A549 (cell line): ENCODE results near the gene MAP3K20. TPM values are rescaled to one million over a fixed set of nuclear protein-coding genes. Genes with fewer than 3 reads are reported as not detected.
A peak's percentile ranks its signal among the peaks of the same experiment; 100 is the strongest.

Experiments
- ATAC-seq, 2 experiments: fragments of 200-7000 bp in 1 of 2; fragments of >200 bp in 1 of 2; cut with Nextera tagmentation in 1 of 2; cut with Tn5 transposase in 1 of 2; 3 replicates each; pipeline versions ENCODE4 v1.8.0 to v1.9.1; 2018 to 2020; ENCODE audit warnings: mild to moderate bottlenecking in 1 of 2, moderate library complexity in 1 of 2
- CTCF ChIA-PET: fragments of 300-600 bp; sonication (Branson Sonifier 250); formaldehyde crosslinking; extraction: SDS; loops from one replicate; lab custom pipeline; 2021; ENCODE audit warnings: antibody characterized with exemption, inconsistent platforms; lab: Yijun Ruan, JAX
- POLR2A ChIA-PET: fragments of 350-600 bp; formaldehyde crosslinking; extraction: SDS; loops from one replicate; lab custom pipeline; 2021; ENCODE audit warnings: antibody characterized with exemption, inconsistent platforms; lab: Yijun Ruan, JAX
- DNase-seq, 2 experiments: peaks; one replicate each; pipeline versions ENCODE4 v3.0.0 to v3.0.0-alpha.2; 2011 to 2016; ENCODE audit warnings: low read depth in 1 of 2, low spot score in 1 of 2
- FAIRE-seq: peaks from 2 replicates; lab custom pipeline; 2011; peaks lifted over from hg19 to GRCh38; lab: Jason Lieb, UNC
- H3K27ac ChIP-seq, 2 experiments: fragments of >200 bp; sonication (Bioruptor Twin); formaldehyde crosslinking; 3 replicates each; pipeline ENCODE4 v1.5.1; 2016 to 2017
- H3K4me1 ChIP-seq: fragments of >200 bp; sonication (Bioruptor Twin); formaldehyde crosslinking; 3 replicates; pipeline ENCODE4 v1.6.1; 2016
- H3K4me2 ChIP-seq: fragments of >200 bp; sonication (Bioruptor Twin); formaldehyde crosslinking; 3 replicates; pipeline ENCODE4 v1.6.1; 2016
- H3K4me3 ChIP-seq: fragments of >200 bp; sonication (Bioruptor Twin); formaldehyde crosslinking; 3 replicates; pipeline ENCODE4 v1.5.1; 2016
- H3K9me3 ChIP-seq: fragments of >200 bp; sonication (Bioruptor Twin); formaldehyde crosslinking; 3 replicates; pipeline ENCODE4 v1.6.1; 2016
- CBX8 ChIP-seq: fragments of 200-600 bp; sonication (generic); IDR thresholded peaks from 2 replicates; pipeline ENCODE4 v1.6.1; 2016
- E2F6 ChIP-seq: IDR thresholded peaks from 2 replicates; pipeline ENCODE4 v1.6.1; 2012; ENCODE audit warnings: low read depth, borderline replicate concordance
- EHF ChIP-seq: fragments of 250-450 bp; sonication (Bioruptor Pico); IDR thresholded peaks from 2 replicates; pipeline ENCODE4 v1.5.0; 2020; ENCODE audit warnings: mild to moderate bottlenecking
- EHMT2 ChIP-seq: fragments of 200-600 bp; sonication (generic); IDR thresholded peaks from 2 replicates; pipeline ENCODE4 v1.6.1; 2016; ENCODE audit warnings: antibody characterized with exemption, low read depth, mild to moderate bottlenecking, moderate library complexity
- ELK1 ChIP-seq: fragments of 150-350 bp; IDR thresholded peaks from 2 replicates; pipeline ENCODE4 v1.6.1; 2014; ENCODE audit warnings: low read depth, mild to moderate bottlenecking, low read length
- ESRRA ChIP-seq: fragments of 150-350 bp; IDR thresholded peaks from 2 replicates; pipeline ENCODE4 v1.6.1; 2014; ENCODE audit warnings: mild to moderate bottlenecking, low read length, borderline replicate concordance
- FOSB ChIP-seq: fragments of 250-450 bp; sonication (Bioruptor Pico); IDR thresholded peaks from 2 replicates; pipeline ENCODE4 v1.5.0; 2020; ENCODE audit warnings: mild to moderate bottlenecking, moderate library complexity
- FOSL2 ChIP-seq, 2 experiments: fragments of 450-650 bp in 1 of 2; fragments of >200 bp in 1 of 2; sonication (Bioruptor Twin) in 1 of 2; formaldehyde crosslinking; IDR thresholded peaks; 2 replicates each; pipeline versions ENCODE4 v1.5.0 to v1.6.1; 2016 to 2020; ENCODE audit warnings: mild to moderate bottlenecking in 1 of 2, moderate library complexity in 1 of 2
- GATA3 ChIP-seq: IDR thresholded peaks from 2 replicates; pipeline ENCODE4 v1.6.1; 2012; ENCODE audit warnings: borderline replicate concordance
- HES2 ChIP-seq: fragments of >200 bp; sonication (Bioruptor Twin); formaldehyde crosslinking; IDR thresholded peaks from 2 replicates; pipeline ENCODE4 v1.6.1; 2016
- HMGXB4 ChIP-seq: fragments of 250-450 bp; sonication (Bioruptor Pico); IDR thresholded peaks from 2 replicates; pipeline ENCODE4 v1.5.0; 2021; ENCODE audit warnings: mild to moderate bottlenecking, moderate library complexity, borderline replicate concordance
- JUNB ChIP-seq: fragments of >200 bp; sonication (Bioruptor Twin); formaldehyde crosslinking; IDR thresholded peaks from 2 replicates; pipeline ENCODE4 v1.6.1; 2016
- MAFK ChIP-seq: fragments of 450-650 bp; IDR thresholded peaks from 2 replicates; pipeline ENCODE4 v1.6.1; 2014; ENCODE audit not compliant: partially characterized antibody
- MAX ChIP-seq: IDR thresholded peaks from 2 replicates; pipeline ENCODE4 v1.6.1; 2012
- MAZ ChIP-seq: fragments of 150-350 bp; IDR thresholded peaks from 2 replicates; pipeline ENCODE4 v1.6.1; 2014; ENCODE audit warnings: antibody characterized with exemption, low read depth, low read length, borderline replicate concordance
- NPAS2 ChIP-seq: fragments of 250-450 bp; sonication (Bioruptor Pico); IDR thresholded peaks from 2 replicates; pipeline ENCODE4 v1.8.0; 2022; ENCODE audit warnings: mild to moderate bottlenecking, moderate library complexity, borderline replicate concordance
- POLR2A ChIP-seq: IDR thresholded peaks from 2 replicates; pipeline ENCODE4 v1.6.1; 2012; ENCODE audit warnings: mild to moderate bottlenecking, low read length
- RARB ChIP-seq: fragments of 250-450 bp; sonication (Bioruptor Pico); IDR thresholded peaks from 2 replicates; pipeline ENCODE4 v1.8.0; 2021; ENCODE audit warnings: mild to moderate bottlenecking, moderate library complexity
- ZC3H11A ChIP-seq: fragments of 450-650 bp; IDR thresholded peaks from 2 replicates; pipeline ENCODE4 v1.6.1; 2014; ENCODE audit warnings: antibody characterized with exemption, mild to moderate bottlenecking
- WGBS: methylation state at CpG from one replicate; pipeline ENCODE4 v1.1.6; 2017; ENCODE audit errors: missing lambda C conversion rate; 5-methylcytosine and 5-hydroxymethylcytosine counted together
- polyA plus RNA-seq, 4 experiments: library from polyadenylated mRNA; depleted of rRNA in 3 of 4; stranded (reverse); fragments of >200 nt; fragmentation: RNase III in 1 of 4; extraction: RNeasy Plus Mini Kit Qiagen cat#74134 plus additional on column Dnase treatment in 1 of 4; gene quantifications; 2 replicates in 3 of 4; 3 replicates in 1 of 4; pipeline ENCODE4 v1.2.3, GENCODE V29; 2011 to 2017

The MAP3K20 gene
- polyA plus RNA-seq, 2 of the 4 experiments (the other 2 are of a cell fraction): 34.7 to 80.7 TPM

GRCh38 chr2:173138962-173139361 lies 63.3 kb downstream of the MAP3K20 start:
- CTCF ChIA-PET: interaction anchor here (0.7 to 1.5 kb wide), 4 partner anchors 17 to 112 kb away, joined by 3 to 5 read pairs (median 4); no protein-coding TSS in a partner anchor
- 84% methylated on average over 3 of the region's 3 CpGs for WGBS
- no peak overlapping the region for H3K4me3 ChIP-seq
- DNase-seq: no peak
- no peak for ATAC-seq
- FAIRE-seq: no peak
- H3K4me2 ChIP-seq: no peak overlapping the region
- no peak for TF ChIP-seq MAX
- no peak for TF ChIP-seq MAZ
- TF ChIP-seq NPAS2 (CRISPR knock-in tag): no peak
- no peak for TF ChIP-seq POLR2A
- no peak for TF ChIP-seq GATA3
- TF ChIP-seq CBX8: no peak
- no peak for TF ChIP-seq ZC3H11A
- no peak for TF ChIP-seq JUNB
- TF ChIP-seq HES2: no peak
- 0 out of 3 replicates have a peak, but pooled peaks cover 6% of the 10 kb centered on the region for H3K4me1 ChIP-seq
- no peak overlapping the region for H3K27ac ChIP-seq
- H3K9me3 ChIP-seq: peaks cover 20% of the 10 kb centered on the region
- POLR2A ChIA-PET: no interaction called here

- CTCF ChIA-PET: interaction anchor here (0.7 to 1.7 kb wide), 2 partner anchors 18 to 114 kb away, joined by 3 read pairs; no protein-coding TSS in a partner anchor
- Histone ChIP-seq H3K9me3 (peaks cover 20% of the 10 kb centered on the region), H3K27ac (no peak overlapping the region), H3K4me1 (peaks cover 8% of the 10 kb centered on the region; the same call in 2 of the 3 replicates), H3K4me3 (no peak overlapping the region), H3K4me2 (no peak overlapping the region)
- FAIRE-seq (no peak), DNase-seq (peak in 1 of 2 experiments; percentile 17), ATAC-seq (no peak)
- POLR2A ChIA-PET: no interaction called here
- TF ChIP-seq FOSB (CRISPR knock-in tag) (no peak), HES2 (no peak), RARB (CRISPR knock-in tag) (no peak), HMGXB4 (no peak), E2F6 (no peak), EHMT2 (no peak), ESRRA (no peak)
- TF ChIP-seq, all 56 proteins: peak for 0
Observed at GRCh38 chr2:173141666-173142065, 66.0 kb downstream of the MAP3K20 start.

GRCh38 chr2:173145454-173145853 lies 69.8 kb downstream of the MAP3K20 start:
- CTCF ChIA-PET: no interaction called here
- H3K27ac ChIP-seq: no peak overlapping the region
- FAIRE-seq: no peak

More at GRCh38 chr2:173145454-173145853, 69.8 kb downstream of the MAP3K20 start:
- peak; percentile 25 for TF ChIP-seq MAFK
- no peak for TF ChIP-seq EHF
- no peak for TF ChIP-seq HES2
- TF ChIP-seq ELK1: no peak
- TF ChIP-seq FOSL2 (IDR thresholded peaks at IDR 0.05): no peak
- peak; percentile 82 for TF ChIP-seq FOSL2 (CRISPR knock-in tag; IDR thresholded peaks at IDR 0.05)
- POLR2A ChIA-PET: no interaction called here
- Histone ChIP-seq H3K4me3 (no peak overlapping the region), H3K4me1 (peaks cover 30% of the 10 kb centered on the region), H3K9me3 (peaks cover 20% of the 10 kb centered on the region), H3K4me2 (no peak overlapping the region)
- no peak for DNase-seq
- no peak for ATAC-seq
